Fibroblast of the aortic adventitia (primary cell): ENCODE results near the gene MCM3AP. TPM values are rescaled to one million over a fixed set of nuclear protein-coding genes. Genes with fewer than 3 reads are reported as not detected.

Source experiments
- DNase-seq: peaks from one replicate; pipeline ENCODE4 v3.0.0-alpha.2; 2010; ENCODE audit warnings: low read depth
- H3K4me3 ChIP-seq: 2 replicates; pipeline ENCODE4 v1.5.1; 2011; ENCODE audit warnings: low read depth, mild to moderate bottlenecking, control low read depth, low read length, moderate library complexity
- CTCF ChIP-seq: IDR thresholded peaks from 2 replicates; pipeline ENCODE4 v1.5.1; 2011; ENCODE audit warnings: mild to moderate bottlenecking, low read length, control low read depth, inconsistent platforms; ENCODE audit not compliant: insufficient read depth
- total RNA-seq: library from RNA; depleted of rRNA; stranded (reverse); fragments of >200 nt; gene quantifications from 2 replicates; pipeline ENCODE4 v1.2.3, GENCODE V29; 2012; ENCODE audit warnings: low replicate concordance

Gene MCM3AP
- total RNA-seq, 1 donor, result 66.4 TPM

GRCh38 chr21:46289655-46290179, 4.3 kb upstream of the MCM3AP start:
- DNase-seq, result no peak
- H3K4me3 ChIP-seq, result no peak overlapping the region
- TF ChIP-seq CTCF, result no peak

GRCh38 chr21:46287541-46287940, 2.1 kb upstream of the MCM3AP start:
- H3K4me3 ChIP-seq, result no peak overlapping the region
- DNase-seq, result no peak
- TF ChIP-seq CTCF, result no peak

GRCh38 chr21:46286648-46287002, 1.2 kb upstream of the MCM3AP start:
- peak overlapping the region; percentile 69 for H3K4me3 ChIP-seq
- peak; percentile 70 for DNase-seq
- no peak for TF ChIP-seq CTCF

GRCh38 chr21:46285761-46286647, 593 bp upstream of the MCM3AP start, which contains the start of gene YBEY:
YBEY (plus strand) TSS chr21:46286342; CDS start chr21:46286914, 572 bp downstream.
- DNase-seq, result peak; percentile 87
- peak; percentile 49 for TF ChIP-seq CTCF
- peak within 1 kb of the TSS; percentile 69 for H3K4me3 ChIP-seq

- peak overlapping the region; percentile 69 for H3K4me3 ChIP-seq
- TF ChIP-seq CTCF, result no peak
- no peak for DNase-seq
Observed at GRCh38 chr21:46284733-46285132, 678 bp downstream of the MCM3AP start.

GRCh38 chr21:46284077-46284644, 1.2 kb downstream of the MCM3AP start:
- TF ChIP-seq CTCF, result no peak
- DNase-seq, result no peak
- peak overlapping the region; percentile 22 for H3K4me3 ChIP-seq
